H9 (cell line): ENCODE results near the gene LGR5. TPM values are rescaled to one million over a fixed set of nuclear protein-coding genes. Genes with fewer than 3 reads are reported as not detected.

ENCODE experiments used
- DNase-seq: peaks from one replicate; pipeline ENCODE4 v3.0.0-alpha.2; 2017
- H2AFZ ChIP-seq: one replicate; pipeline ENCODE4 v1.6.1; 2013; ENCODE audit warnings: mild to moderate bottlenecking, low read length, control low read depth, moderate library complexity
- H2AK5ac ChIP-seq: 2 replicates; pipeline ENCODE4 v1.6.1; 2013; ENCODE audit warnings: low read length, control low read depth, mixed read lengths; ENCODE audit not compliant: insufficient read length
- H2BK120ac ChIP-seq: one replicate; pipeline ENCODE4 v1.6.1; 2013; ENCODE audit warnings: low read depth, mild to moderate bottlenecking, low read length, control low read depth, inconsistent platforms; ENCODE audit not compliant: poor library complexity, severe bottlenecking
- H2BK12ac ChIP-seq: 2 replicates; pipeline ENCODE4 v1.6.1; 2013; ENCODE audit warnings: low read length, control low read depth, mixed read lengths, low read depth; ENCODE audit not compliant: insufficient read length
- H2BK15ac ChIP-seq: 2 replicates; pipeline ENCODE4 v1.6.1; 2013; ENCODE audit warnings: low read depth, low read length, control low read depth
- H2BK20ac ChIP-seq: one replicate; pipeline ENCODE4 v1.6.1; 2013; ENCODE audit warnings: low read depth, mild to moderate bottlenecking, low read length, control low read depth, inconsistent platforms; ENCODE audit not compliant: poor library complexity, severe bottlenecking
- H2BK5ac ChIP-seq: 2 replicates; pipeline ENCODE4 v1.6.1; 2013; ENCODE audit warnings: low read length, control low read depth, mixed read lengths; ENCODE audit not compliant: insufficient read length
- H3K14ac ChIP-seq: 2 replicates; pipeline ENCODE4 v1.6.1; 2013; ENCODE audit warnings: low read length, control low read depth; ENCODE audit not compliant: insufficient read depth
- H3K18ac ChIP-seq: 2 replicates; pipeline ENCODE4 v1.6.1; 2013; ENCODE audit warnings: low read depth, mild to moderate bottlenecking, mixed read lengths, low read length, control low read depth; ENCODE audit not compliant: insufficient read length
- H3K23ac ChIP-seq: 2 replicates; pipeline ENCODE4 v1.6.1; 2013; ENCODE audit warnings: low read length, control low read depth, mixed read lengths, low read depth; ENCODE audit not compliant: insufficient read length
- H3K23me2 ChIP-seq: 2 replicates; pipeline ENCODE4 v1.6.1; 2013; ENCODE audit warnings: low read depth, mild to moderate bottlenecking, mixed read lengths, low read length, control low read depth; ENCODE audit not compliant: insufficient read length, poor library complexity, severe bottlenecking
- H3K27ac ChIP-seq: 2 replicates; pipeline ENCODE4 v1.5.1; 2013; ENCODE audit warnings: low read length, control low read depth, mixed read lengths, low read depth; ENCODE audit not compliant: insufficient read length
- H3K27me3 ChIP-seq: 2 replicates; pipeline ENCODE4 v1.6.1; 2013; ENCODE audit warnings: low read length, control low read depth, inconsistent platforms; ENCODE audit not compliant: insufficient read depth
- H3K4ac ChIP-seq: 2 replicates; pipeline ENCODE4 v1.6.1; 2013; ENCODE audit warnings: low read depth, mild to moderate bottlenecking, control low read depth, inconsistent platforms, low read length, moderate library complexity
- H3K4me1 ChIP-seq: 2 replicates; pipeline ENCODE4 v1.6.1; 2013; ENCODE audit warnings: low read length, control low read depth, inconsistent platforms; ENCODE audit not compliant: insufficient read depth
- H3K4me2 ChIP-seq: 2 replicates; pipeline ENCODE4 v1.6.1; 2013; ENCODE audit warnings: low read length, control low read depth, mixed read lengths; ENCODE audit not compliant: insufficient read length, insufficient read depth
- H3K56ac ChIP-seq: 2 replicates; pipeline ENCODE4 v1.6.1; 2013; ENCODE audit warnings: low read depth, mild to moderate bottlenecking, mixed read lengths, low read length, control low read depth; ENCODE audit not compliant: insufficient read length
- H3K79me1 ChIP-seq: 2 replicates; pipeline ENCODE4 v1.6.1; 2013; ENCODE audit warnings: low read depth, mild to moderate bottlenecking, moderate library complexity, low read length, control low read depth, inconsistent platforms; ENCODE audit not compliant: insufficient read depth, poor library complexity, severe bottlenecking
- H3K79me2 ChIP-seq: 2 replicates; pipeline ENCODE4 v1.6.1; 2013; ENCODE audit warnings: low read length, control low read depth, inconsistent platforms; ENCODE audit not compliant: insufficient read depth
- H3K9ac ChIP-seq: 2 replicates; pipeline ENCODE4 v1.6.1; 2013; ENCODE audit warnings: low read length, control low read depth, mixed read lengths; ENCODE audit not compliant: insufficient read length; ENCODE audit errors: extremely low read depth
- H3K9me3 ChIP-seq: one replicate; pipeline ENCODE4 v1.6.1; 2013; ENCODE audit warnings: low read depth, low read length, inconsistent platforms; ENCODE audit not compliant: control insufficient read depth
- H3T11ph ChIP-seq: one replicate; pipeline ENCODE4 v1.6.1; 2013; ENCODE audit warnings: mild to moderate bottlenecking, low read length, control low read depth, inconsistent platforms
- H4K20me1 ChIP-seq: one replicate; pipeline ENCODE4 v1.6.1; 2013; ENCODE audit not compliant: control insufficient read depth, insufficient read length, insufficient read depth
- H4K5ac ChIP-seq: 2 replicates; pipeline ENCODE4 v1.6.1; 2013; ENCODE audit warnings: low read depth, mild to moderate bottlenecking, mixed read lengths, low read length, control low read depth; ENCODE audit not compliant: insufficient read length
- H4K8ac ChIP-seq: replicated peaks from 2 replicates; pipeline ENCODE4 v1.6.1; 2013; ENCODE audit warnings: low read length, control low read depth, mixed read lengths, low read depth; ENCODE audit not compliant: insufficient read length
- H4K91ac ChIP-seq: 2 replicates; pipeline ENCODE4 v1.6.1; 2013; ENCODE audit warnings: low read depth, mild to moderate bottlenecking, moderate library complexity, mixed read lengths, low read length, control low read depth; ENCODE audit not compliant: insufficient read length
- H3K27ac Mint-ChIP-seq, 3 experiments: 2 replicates in 2 of 3; 3 replicates in 1 of 3; pipeline ENCODE4 v1.8.0; 2020 to 2021; ENCODE audit warnings: mixed read lengths in 3 of 3, mild to moderate bottlenecking in 1 of 3, moderate library complexity in 1 of 3
- H3K27me3 Mint-ChIP-seq: 2 replicates; pipeline ENCODE4 v1.8.0; 2021; ENCODE audit warnings: low read depth, mild to moderate bottlenecking, moderate library complexity, mixed read lengths
- H3K36me3 Mint-ChIP-seq, 3 experiments: 2 replicates in 2 of 3; 3 replicates in 1 of 3; pipeline ENCODE4 v1.8.0; 2020 to 2021; ENCODE audit warnings: low read depth in 3 of 3, mixed read lengths in 3 of 3; ENCODE audit not compliant: insufficient read depth in 1 of 3
- H3K4me1 Mint-ChIP-seq, 2 experiments: 2 replicates each; pipeline ENCODE4 v1.8.0; 2020; ENCODE audit warnings: mixed read lengths in 2 of 2
- H3K4me3 Mint-ChIP-seq, 2 experiments: 2 replicates in 1 of 2; 3 replicates in 1 of 2; pipeline ENCODE4 v1.8.0; 2020 to 2021; ENCODE audit warnings: mild to moderate bottlenecking in 2 of 2, mixed read lengths in 2 of 2, moderate library complexity in 1 of 2
- H3K9me3 Mint-ChIP-seq, 2 experiments: 2 replicates in 1 of 2; 3 replicates in 1 of 2; pipeline ENCODE4 v1.8.0; 2020; ENCODE audit warnings: mild to moderate bottlenecking in 2 of 2, mixed read lengths in 2 of 2, moderate library complexity in 1 of 2
- WGBS: extraction: QIAGEN DNeasy Blood & Tissue Kit; methylation state at CpG from one replicate; pipeline ENCODE4 v1.1.7; 2013; ENCODE audit warnings: missing lambda C conversion rate, low lambda C conversion rate, mixed read lengths; ENCODE audit not compliant: insufficient read length; ENCODE audit errors: extremely low coverage; 5-methylcytosine and 5-hydroxymethylcytosine counted together
- total RNA-seq: library from RNA; stranded (reverse); gene quantifications from 2 replicates; pipeline ENCODE4 v1.2.1, GENCODE V29; 2021
- TF ChIP-seq, protein P1 (sequence below): fragments of 200-600 bp; sonication (generic); conservative IDR thresholded peaks from 3 replicates; pipeline ENCODE4 v1.8.0; 2021; ENCODE audit warnings: antibody characterized with exemption, mild to moderate bottlenecking

Gene LGR5
- total RNA-seq, 1 experiment from 2014 or later = 0.09 TPM

DNA sequence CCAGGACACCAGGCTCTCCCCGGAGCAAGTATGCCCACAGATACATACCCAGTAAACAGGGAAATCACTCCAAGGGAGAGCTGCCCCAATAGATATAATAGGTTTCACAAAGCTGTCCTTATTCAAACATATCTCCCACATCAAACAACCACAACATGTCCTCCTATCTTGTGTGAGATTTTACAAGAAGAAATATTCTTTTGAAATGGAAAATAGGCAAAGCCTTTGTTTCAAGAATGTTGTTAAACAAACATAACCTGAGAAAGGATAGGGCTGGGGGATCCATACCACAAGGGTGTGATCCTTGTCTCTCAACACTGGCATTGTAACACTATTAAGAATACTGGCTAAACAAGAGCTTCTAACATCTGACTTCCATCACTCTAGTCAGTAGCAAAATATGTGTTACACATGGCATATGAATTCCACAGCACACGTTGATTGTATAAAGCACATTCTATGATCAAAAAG, 32.9 kb downstream of the LGR5 start:
- H3T11ph ChIP-seq = no peak overlapping the region
- DNase-seq = no peak
- no peaks in the 10 kb centered on the region for H3K79me2 ChIP-seq
- Mint-ChIP-seq H3K27me3 (no peaks in the 10 kb centered on the region), H3K27ac (no peak overlapping the region), H3K4me1 (peaks cover 6 to 8% of the 10 kb centered on the region in 2 experiments), H3K4me3 (no peak overlapping the region), H3K36me3 (no peaks in the 10 kb centered on the region), H3K9me3 (no peaks in the 10 kb centered on the region)
- no peak overlapping the region for H3K9ac ChIP-seq
- no peak overlapping the region for H3K4ac ChIP-seq
- no peaks in the 10 kb centered on the region for H3K27me3 ChIP-seq
- no peak overlapping the region for H3K56ac ChIP-seq
- H4K91ac ChIP-seq = no peak overlapping the region
- TF ChIP-seq, protein P1, sequence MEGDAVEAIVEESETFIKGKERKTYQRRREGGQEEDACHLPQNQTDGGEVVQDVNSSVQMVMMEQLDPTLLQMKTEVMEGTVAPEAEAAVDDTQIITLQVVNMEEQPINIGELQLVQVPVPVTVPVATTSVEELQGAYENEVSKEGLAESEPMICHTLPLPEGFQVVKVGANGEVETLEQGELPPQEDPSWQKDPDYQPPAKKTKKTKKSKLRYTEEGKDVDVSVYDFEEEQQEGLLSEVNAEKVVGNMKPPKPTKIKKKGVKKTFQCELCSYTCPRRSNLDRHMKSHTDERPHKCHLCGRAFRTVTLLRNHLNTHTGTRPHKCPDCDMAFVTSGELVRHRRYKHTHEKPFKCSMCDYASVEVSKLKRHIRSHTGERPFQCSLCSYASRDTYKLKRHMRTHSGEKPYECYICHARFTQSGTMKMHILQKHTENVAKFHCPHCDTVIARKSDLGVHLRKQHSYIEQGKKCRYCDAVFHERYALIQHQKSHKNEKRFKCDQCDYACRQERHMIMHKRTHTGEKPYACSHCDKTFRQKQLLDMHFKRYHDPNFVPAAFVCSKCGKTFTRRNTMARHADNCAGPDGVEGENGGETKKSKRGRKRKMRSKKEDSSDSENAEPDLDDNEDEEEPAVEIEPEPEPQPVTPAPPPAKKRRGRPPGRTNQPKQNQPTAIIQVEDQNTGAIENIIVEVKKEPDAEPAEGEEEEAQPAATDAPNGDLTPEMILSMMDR = no peak
- H2BK15ac ChIP-seq = no peak overlapping the region
- H2BK120ac ChIP-seq = no peak overlapping the region
- no peak overlapping the region for H2BK12ac ChIP-seq
- H2AK5ac ChIP-seq = no peak overlapping the region
- no peaks in the 10 kb centered on the region for H3K79me1 ChIP-seq
- WGBS = no CpG with 5 or more reads among the region's 2 CpGs
- H3K4me2 ChIP-seq = no peak overlapping the region
- H3K23me2 ChIP-seq = no peaks in the 10 kb centered on the region
- no peak overlapping the region for H3K27ac ChIP-seq
- no peak overlapping the region for H2BK20ac ChIP-seq
- no peak overlapping the region for H2AFZ ChIP-seq
- H3K23ac ChIP-seq = no peak overlapping the region
- H3K4me1 ChIP-seq = no peaks in the 10 kb centered on the region
- H4K20me1 ChIP-seq = no peaks in the 10 kb centered on the region
- no peak overlapping the region for H3K14ac ChIP-seq
- no peak overlapping the region for H3K18ac ChIP-seq
- no peaks in the 10 kb centered on the region for H3K9me3 ChIP-seq
- H4K5ac ChIP-seq = no peak overlapping the region
- no peak overlapping the region for H2BK5ac ChIP-seq
- no peak overlapping the region for H4K8ac ChIP-seq
